ENCODE data around the gene HDAC8.

DNA sequence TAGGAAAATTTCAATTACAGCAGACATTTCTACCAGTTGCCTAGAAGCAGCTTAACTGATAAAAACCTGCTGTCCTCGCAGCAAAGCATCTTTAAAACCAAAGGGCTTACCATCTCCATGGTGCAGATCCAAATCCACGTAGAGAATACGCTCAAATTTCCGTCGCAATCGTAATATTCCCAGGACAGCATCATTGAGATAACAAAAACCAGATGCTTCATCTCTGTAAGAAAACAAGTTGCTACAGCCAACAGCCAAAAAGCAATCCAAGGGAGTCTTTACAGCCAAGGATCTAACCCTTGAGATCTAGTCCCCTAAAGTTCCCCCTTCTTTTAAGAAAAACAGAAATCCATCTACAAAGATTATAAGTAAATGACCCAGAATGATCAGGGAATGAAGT is 77.6 kb downstream of the HDAC8 start:
- TF ChIP-seq POLR2A (IDR thresholded peaks at IDR 0.05) = no peak
- TF ChIP-seq, protein P1, sequence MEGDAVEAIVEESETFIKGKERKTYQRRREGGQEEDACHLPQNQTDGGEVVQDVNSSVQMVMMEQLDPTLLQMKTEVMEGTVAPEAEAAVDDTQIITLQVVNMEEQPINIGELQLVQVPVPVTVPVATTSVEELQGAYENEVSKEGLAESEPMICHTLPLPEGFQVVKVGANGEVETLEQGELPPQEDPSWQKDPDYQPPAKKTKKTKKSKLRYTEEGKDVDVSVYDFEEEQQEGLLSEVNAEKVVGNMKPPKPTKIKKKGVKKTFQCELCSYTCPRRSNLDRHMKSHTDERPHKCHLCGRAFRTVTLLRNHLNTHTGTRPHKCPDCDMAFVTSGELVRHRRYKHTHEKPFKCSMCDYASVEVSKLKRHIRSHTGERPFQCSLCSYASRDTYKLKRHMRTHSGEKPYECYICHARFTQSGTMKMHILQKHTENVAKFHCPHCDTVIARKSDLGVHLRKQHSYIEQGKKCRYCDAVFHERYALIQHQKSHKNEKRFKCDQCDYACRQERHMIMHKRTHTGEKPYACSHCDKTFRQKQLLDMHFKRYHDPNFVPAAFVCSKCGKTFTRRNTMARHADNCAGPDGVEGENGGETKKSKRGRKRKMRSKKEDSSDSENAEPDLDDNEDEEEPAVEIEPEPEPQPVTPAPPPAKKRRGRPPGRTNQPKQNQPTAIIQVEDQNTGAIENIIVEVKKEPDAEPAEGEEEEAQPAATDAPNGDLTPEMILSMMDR (IDR thresholded peaks at IDR 0.05) = no peak

All from adrenal gland (tissue), 5 donors.